GM10266 (cell line): ENCODE measurements around the gene PRKCE.

Experiments
- DNase-seq: peaks from one replicate; pipeline ENCODE4 v3.0.0; 2012; ENCODE audit errors: extremely low spot score
- TF ChIP-seq, protein P1 (sequence below): IDR thresholded peaks from 2 replicates; pipeline ENCODE4 v1.5.1; 2012; ENCODE audit warnings: mild to moderate bottlenecking, low read depth; ENCODE audit not compliant: control insufficient read depth, insufficient read depth; ENCODE audit errors: missing control alignments

The PRKCE gene

DNA sequence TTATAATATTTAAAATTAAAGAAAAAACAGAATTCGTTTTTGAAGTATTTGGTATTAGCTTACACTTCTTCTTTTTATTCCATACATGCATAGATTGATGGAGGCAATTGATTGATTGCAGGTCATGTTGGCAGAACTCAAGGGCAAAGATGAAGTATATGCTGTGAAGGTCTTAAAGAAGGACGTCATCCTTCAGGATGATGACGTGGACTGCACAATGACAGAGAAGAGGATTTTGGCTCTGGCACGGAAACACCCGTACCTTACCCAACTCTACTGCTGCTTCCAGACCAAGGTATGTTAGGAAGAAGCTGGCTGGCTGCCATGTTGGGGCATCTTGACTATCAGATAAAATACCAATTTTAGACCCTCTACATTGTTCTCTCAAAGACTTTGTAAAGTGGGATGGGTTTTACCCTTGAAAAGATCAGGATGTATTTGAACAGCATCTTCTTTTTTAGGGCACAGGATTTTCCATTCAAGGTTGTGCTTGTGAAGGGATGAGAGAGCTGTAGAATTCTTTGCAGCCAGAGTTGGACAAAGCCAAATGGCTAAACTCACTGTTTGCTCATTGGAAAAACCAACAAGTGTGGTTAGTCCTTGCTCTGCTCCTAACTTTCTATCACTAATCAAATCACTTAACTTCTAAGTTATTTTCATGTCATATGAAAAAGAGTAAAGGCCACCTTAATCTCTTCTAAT, 358.9 kb downstream of the PRKCE start:
- TF ChIP-seq, protein P1, sequence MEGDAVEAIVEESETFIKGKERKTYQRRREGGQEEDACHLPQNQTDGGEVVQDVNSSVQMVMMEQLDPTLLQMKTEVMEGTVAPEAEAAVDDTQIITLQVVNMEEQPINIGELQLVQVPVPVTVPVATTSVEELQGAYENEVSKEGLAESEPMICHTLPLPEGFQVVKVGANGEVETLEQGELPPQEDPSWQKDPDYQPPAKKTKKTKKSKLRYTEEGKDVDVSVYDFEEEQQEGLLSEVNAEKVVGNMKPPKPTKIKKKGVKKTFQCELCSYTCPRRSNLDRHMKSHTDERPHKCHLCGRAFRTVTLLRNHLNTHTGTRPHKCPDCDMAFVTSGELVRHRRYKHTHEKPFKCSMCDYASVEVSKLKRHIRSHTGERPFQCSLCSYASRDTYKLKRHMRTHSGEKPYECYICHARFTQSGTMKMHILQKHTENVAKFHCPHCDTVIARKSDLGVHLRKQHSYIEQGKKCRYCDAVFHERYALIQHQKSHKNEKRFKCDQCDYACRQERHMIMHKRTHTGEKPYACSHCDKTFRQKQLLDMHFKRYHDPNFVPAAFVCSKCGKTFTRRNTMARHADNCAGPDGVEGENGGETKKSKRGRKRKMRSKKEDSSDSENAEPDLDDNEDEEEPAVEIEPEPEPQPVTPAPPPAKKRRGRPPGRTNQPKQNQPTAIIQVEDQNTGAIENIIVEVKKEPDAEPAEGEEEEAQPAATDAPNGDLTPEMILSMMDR, result no peak

DNA sequence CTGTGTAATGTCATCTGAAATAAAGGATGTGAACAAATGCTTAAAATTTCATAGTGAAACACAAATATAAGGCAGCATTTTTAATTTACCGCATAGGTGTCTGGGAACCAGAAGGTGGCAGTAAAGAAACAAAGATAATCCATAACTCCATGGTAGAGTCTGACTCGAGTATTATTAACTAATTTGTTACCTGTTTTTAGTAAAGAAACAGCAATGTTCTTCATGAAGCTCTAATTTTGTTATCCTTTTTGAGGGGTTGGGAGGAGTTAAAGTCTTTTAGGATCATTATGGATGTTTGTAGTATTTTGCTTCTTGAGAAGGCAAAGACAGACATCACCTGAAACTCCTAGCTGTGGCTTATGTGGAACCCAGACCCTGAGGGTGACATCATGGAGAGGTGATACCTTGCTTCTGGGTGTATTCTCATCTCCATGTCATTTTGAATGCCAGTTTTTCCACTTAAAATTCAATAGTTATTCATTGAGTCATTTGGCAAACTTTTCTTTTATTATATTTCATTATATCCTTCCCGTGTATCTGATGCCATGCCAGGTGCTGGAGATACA, 359.5 kb downstream of the PRKCE start:
- peak; percentile 40 for DNase-seq
- TF ChIP-seq, protein P1, result peak; percentile 61

More for the DNA sequence above, 358.9 kb downstream of the PRKCE start:
- DNase-seq, result no peak

DNA sequence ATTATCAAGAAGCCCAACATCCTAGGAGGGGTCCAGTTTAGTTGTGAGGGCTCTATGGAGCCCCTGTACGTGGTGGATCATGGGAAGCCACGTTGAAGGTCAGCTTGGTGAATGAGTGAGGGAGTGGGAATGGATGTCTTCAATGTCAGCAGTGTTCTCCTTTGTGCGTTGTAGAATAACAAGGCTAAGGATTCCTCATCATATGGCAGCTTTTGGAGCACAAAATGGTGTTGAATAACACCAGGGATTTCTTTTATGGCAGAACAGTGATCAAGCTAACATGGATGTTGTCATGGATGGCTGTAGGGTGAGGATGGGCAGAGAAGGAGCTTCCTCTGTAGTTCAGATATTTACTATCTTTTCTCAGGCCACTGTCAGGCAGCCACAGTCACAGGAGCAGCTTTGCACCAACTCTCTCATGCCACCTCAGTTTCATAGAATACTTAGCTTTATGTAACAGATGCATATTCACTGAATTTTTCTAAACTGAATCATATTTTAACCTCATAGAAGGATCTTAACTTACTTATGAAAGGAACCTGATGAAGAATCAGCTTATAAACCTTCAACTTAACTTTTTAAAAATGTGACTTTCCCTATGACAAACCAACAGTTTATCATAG, 361.3 kb downstream of the PRKCE start:
- TF ChIP-seq, protein P1, result no peak
- DNase-seq, result no peak

DNA sequence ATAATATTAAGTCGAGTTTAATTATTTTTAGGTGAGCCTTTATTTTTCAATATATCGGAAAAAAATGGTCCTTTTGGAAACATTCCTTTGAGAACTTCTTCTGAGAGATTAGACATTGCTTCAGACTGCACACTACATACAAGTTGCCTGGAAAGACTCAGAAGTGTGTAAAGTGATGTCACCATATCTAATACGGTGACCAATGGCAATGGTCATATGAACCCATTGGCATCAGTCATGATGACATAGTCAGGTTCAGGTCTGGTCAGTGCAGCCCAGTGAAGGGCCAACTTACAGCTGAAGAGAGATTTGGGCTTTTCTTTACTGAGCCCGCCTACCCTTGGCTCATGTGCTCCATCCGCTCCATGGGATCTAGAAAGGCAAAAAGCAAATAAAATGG, 362.3 kb downstream of the PRKCE start:
- TF ChIP-seq, protein P1, result no peak
- DNase-seq, result no peak

DNA sequence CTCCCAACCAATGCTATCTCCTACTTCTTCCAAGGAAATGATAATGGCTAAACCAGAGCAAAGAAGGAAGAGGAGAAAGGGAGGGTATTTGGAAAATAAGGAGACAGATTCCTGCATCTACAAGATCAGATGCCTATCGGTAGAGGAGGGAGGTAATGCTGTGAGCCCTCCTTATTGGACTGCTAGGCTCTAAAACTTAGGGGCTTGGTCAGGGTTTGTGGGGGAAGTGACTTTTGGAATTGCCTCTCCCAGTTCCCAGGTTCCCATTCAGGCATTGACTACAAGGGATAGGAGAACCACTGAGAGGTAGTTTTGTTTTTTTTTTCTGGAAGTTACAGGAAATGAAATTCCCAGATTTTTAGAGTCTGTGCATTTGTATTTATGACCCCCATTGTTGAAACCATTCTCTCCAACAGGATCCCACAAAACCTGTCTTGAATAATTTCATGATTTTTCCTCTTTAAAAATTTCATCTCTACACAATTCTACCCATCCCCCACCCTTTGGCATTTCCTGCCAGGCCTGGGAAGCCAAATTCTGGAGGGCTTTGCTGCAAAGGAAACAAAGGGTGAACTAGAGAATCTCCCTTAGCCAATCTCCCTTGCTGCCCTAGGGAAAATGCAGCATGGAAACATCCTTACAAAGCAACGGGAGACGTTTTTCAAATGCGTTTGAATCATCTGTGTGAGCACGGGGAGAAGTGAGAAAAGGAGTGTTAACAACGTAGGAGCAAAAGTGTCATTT, 363.6 kb downstream of the PRKCE start:
- TF ChIP-seq, protein P1, result no peak
- no peak for DNase-seq

DNA sequence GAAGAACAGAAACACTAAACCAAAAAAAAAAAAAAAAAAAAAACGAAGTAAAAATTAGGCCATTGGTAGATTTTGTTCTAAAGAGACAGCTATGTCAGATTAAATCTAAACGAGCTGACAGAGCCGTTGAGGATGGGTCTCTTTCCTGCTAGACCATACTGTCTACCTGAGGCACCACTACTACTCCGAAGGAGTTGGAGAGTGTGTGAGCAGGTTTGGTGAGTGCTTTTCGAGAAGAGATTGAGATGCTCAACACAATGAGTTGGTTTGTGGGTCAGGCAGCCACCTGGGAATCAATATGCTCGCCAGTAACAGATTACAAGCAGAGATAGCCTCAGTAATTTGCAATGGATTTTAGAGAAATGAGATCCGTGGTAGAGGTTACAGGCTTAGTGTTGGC, 364.2 kb downstream of the PRKCE start:
- no peak for DNase-seq
- TF ChIP-seq, protein P1, result no peak
